Body of pancreas (tissue), 4 donors: ENCODE measurements around the gene XRN2. TPM values are rescaled to one million over a fixed set of nuclear protein-coding genes. Genes with fewer than 3 reads are reported as not detected.

Experiments
- ATAC-seq: fragments of 150-250 bp; one replicate; pipeline ENCODE4 v1.9.1; 2016
- DNase-seq, 4 donors: peaks; one replicate each; pipeline ENCODE4 v3.0.0-alpha.2; 2019
- H3K27ac ChIP-seq, 4 donors: fragments of 200-600 bp; sonication (generic); 1 replicate in 3 of 4; 2 replicates in 1 of 4; pipeline versions ENCODE4 v1.5.1 to v1.6.1; 2016 to 2019; ENCODE audit warnings: mild to moderate bottlenecking in 1 of 4, mixed read lengths in 1 of 4, moderate library complexity in 1 of 4
- H3K27me3 ChIP-seq, 2 donors: fragments of 200-600 bp; sonication (generic); one replicate each; pipeline ENCODE4 v1.6.0; 2016; ENCODE audit warnings: mild to moderate bottlenecking in 1 of 2
- H3K36me3 ChIP-seq, 2 donors: fragments of 200-600 bp; sonication (generic); replicated peaks in 1 of 2; 2 replicates each; pipeline ENCODE4 v1.5.1; 2016; ENCODE audit warnings: low read depth in 2 of 2; ENCODE audit not compliant: insufficient read depth in 1 of 2
- H3K4me1 ChIP-seq: fragments of 200-600 bp; sonication (generic); one replicate; pipeline ENCODE4 v1.6.0; 2016
- H3K4me3 ChIP-seq, 2 donors: fragments of 200-600 bp; sonication (generic); 1 replicate in 1 of 2; 2 replicates in 1 of 2; pipeline ENCODE4 v1.5.1; 2016 to 2019
- H3K9me3 ChIP-seq, 3 donors: fragments of 200-600 bp; sonication (generic); 1 replicate in 2 of 3; 2 replicates in 1 of 3; pipeline ENCODE4 v1.5.1; 2016
- CTCF ChIP-seq, 7 experiments: fragments of 450-650 bp in 4 of 7; fragments of 200-600 bp in 3 of 7; sonication (generic) in 3 of 7; IDR thresholded peaks; one replicate each; pipeline ENCODE4 v1.5.1; 2016 to 2019; ENCODE audit warnings: antibody characterized with exemption in 7 of 7
- POLR2A ChIP-seq, 3 donors: fragments of 450-650 bp; IDR thresholded peaks; one replicate each; pipeline ENCODE4 v1.6.1; 2016; ENCODE audit warnings: antibody characterized with exemption in 3 of 3, mild to moderate bottlenecking in 2 of 3
- WGBS, 2 donors: methylation state at CpG; one replicate each; pipeline ENCODE4 v1.1.5; 2017; 5-methylcytosine and 5-hydroxymethylcytosine counted together
- intact Hi-C: fragments of 100-400 bp; cut with DNase I; formaldehyde crosslinking; loops from one replicate; pipeline ENCODE4 v1.15.1; 2023
- total RNA-seq, 2 donors: library from RNA; depleted of rRNA; stranded (reverse); fragments of >200 nt; gene quantifications; one replicate each; pipeline ENCODE4 v1.1.0, GENCODE V29; 2016

Gene XRN2
- total RNA-seq, 2 donors from 2014 or later: 26.0 to 32.9 TPM

DNA sequence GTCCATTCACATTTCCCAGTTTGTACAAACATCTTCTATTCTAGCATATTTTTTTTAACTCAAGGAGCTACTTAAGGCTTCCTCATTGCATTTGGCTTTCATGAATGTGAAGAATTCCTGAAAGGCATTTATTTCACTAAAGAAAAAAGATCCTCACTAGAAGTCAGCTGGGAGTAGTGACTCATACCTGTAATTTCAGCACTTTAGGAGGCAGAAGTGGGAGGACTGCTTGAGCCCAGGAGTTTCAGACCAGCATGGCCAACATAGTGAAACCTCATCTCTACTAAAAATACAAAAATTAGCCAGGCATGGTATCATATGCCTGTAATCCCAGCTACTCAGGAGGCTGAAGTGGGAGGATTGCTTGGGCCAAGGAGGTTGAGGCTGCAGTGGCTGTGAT is 30.9 kb upstream of the XRN2 start:
- Histone ChIP-seq H3K36me3 (no peaks in the 10 kb centered on the region), H3K27ac (no peak overlapping the region), H3K4me3 (no peak overlapping the region), H3K9me3 (peaks cover 0 to 9% (median 0%) of the 10 kb centered on the region in 3 donors), H3K27me3 (no peaks in the 10 kb centered on the region), H3K4me1 (no peaks in the 10 kb centered on the region)
- DNase-seq (no peak), ATAC-seq (no peak)
- TF ChIP-seq POLR2A (IDR thresholded peaks at IDR 0.05) (no peak), CTCF (IDR thresholded peaks at IDR 0.05) (no peak)
- intact Hi-C loops: no loop called here

GRCh38 chr20:21272679-21273078 is 30.5 kb upstream of the XRN2 start:
- ATAC-seq (no peak), DNase-seq (no peak)
- H3K27ac ChIP-seq: no peak overlapping the region
- no peaks in the 10 kb centered on the region for H3K36me3 ChIP-seq
- no peaks in the 10 kb centered on the region for H3K27me3 ChIP-seq
- peaks cover 0 to 9% (median 0%) of the 10 kb centered on the region in 3 donors for H3K9me3 ChIP-seq
- intact Hi-C loops: no loop called here
- H3K4me3 ChIP-seq: no peak overlapping the region
- 57 to 70% methylated on average over 3 of the region's 3 CpGs for WGBS, 2 donors
- TF ChIP-seq POLR2A (IDR thresholded peaks at IDR 0.05) (no peak), CTCF (IDR thresholded peaks at IDR 0.05) (no peak)
- H3K4me1 ChIP-seq: no peaks in the 10 kb centered on the region

DNA sequence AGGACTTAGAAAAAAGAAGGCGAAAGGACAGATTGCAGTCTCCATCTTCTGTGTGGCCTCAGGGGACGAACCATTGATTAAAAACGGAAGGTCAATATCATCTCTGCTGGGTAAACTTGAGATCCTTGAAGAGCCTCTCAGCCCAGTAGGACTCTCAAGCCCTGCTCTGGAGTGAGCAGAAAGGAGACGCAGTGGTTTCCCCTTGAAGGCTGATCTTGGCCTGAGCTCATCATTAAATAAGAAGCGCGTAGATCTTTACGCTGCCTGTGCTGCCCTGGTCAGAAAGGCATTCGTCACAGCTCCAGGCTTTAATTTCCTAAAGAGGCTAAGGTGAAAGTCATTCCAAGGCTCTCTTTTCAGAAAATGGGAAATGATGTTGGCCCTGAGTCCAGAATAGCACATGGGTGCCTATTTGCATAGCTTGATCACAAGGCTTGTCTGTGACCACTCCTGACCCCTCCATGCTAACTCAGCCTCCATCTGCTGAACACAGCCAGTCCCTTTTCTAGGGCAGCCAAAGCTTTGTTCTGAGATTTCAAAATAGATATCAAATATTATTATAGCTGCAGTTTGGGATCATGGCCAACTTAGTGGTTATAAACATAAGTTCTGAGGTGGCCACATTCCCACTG is 29.3 kb upstream of the XRN2 start:
- no peak overlapping the region for H3K4me3 ChIP-seq
- no peak for TF ChIP-seq CTCF (IDR thresholded peaks at IDR 0.05)
- H3K27ac ChIP-seq: no peak overlapping the region
- intact Hi-C loops: no loop called here
- 63 to 69% methylated on average over 8 of the region's 8 CpGs for WGBS, 2 donors
- ATAC-seq: no peak
- no peaks in the 10 kb centered on the region for H3K27me3 ChIP-seq
- H3K9me3 ChIP-seq: peaks cover 0 to 9% (median 0%) of the 10 kb centered on the region in 3 donors
- H3K36me3 ChIP-seq: no peaks in the 10 kb centered on the region
- no peak for DNase-seq
- H3K4me1 ChIP-seq: no peaks in the 10 kb centered on the region

DNA sequence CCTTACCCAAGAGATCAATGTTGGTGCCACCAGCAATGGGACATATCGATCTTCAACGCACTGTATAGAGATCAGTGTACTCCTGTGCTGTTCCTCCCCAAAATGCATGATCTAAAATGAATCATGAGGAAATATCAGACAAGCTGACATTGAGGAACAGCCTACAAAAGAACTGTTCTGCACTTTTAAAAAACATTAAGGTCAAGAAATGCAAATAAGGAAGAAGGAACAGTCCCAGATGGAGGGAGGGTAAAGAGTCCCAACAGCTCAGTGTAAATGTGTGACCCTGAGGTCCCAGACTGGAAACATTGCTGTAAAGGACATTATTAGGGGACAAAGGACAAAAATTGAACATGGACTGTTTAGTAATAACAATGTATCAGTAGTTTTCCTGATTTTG is 24.3 kb upstream of the XRN2 start:
- ATAC-seq (no peak), DNase-seq (no peak)
- no peak overlapping the region for H3K4me3 ChIP-seq
- WGBS, 2 donors: 89 to 96% methylated on average over 2 of the region's 2 CpGs
- H3K27ac ChIP-seq: no peak overlapping the region
- intact Hi-C loops: no loop called here
- H3K36me3 ChIP-seq: no peaks in the 10 kb centered on the region
- H3K27me3 ChIP-seq: no peaks in the 10 kb centered on the region
- no peaks in the 10 kb centered on the region for H3K4me1 ChIP-seq
- no peaks in the 10 kb centered on the region for H3K9me3 ChIP-seq
- no peak for TF ChIP-seq POLR2A (IDR thresholded peaks at IDR 0.05)
- TF ChIP-seq CTCF (IDR thresholded peaks at IDR 0.05): no peak
